ENCODE measurements around the gene MMP14. TPM values are rescaled to one million over a fixed set of nuclear protein-coding genes. Genes with fewer than 3 reads are reported as not detected.
A peak's percentile ranks its signal among the peaks of the same experiment; 100 is the strongest.
"Not testable (repeated sequence)": the region's sequence is repeated elsewhere in the genome, so short reads cannot be mapped to it uniquely, and the experiment has no call there.

The MMP14 gene
- total RNA-seq, 3 donors from 2014 or later = 84.4 to 361 (median 136) TPM

GRCh38 chr14:22854963-22855724 lies 18.8 kb downstream of the MMP14 start:
- peak in 1 of 2 donors; percentile 14 for DNase-seq (ENCODE audit: low spot score in 2 of 2)
- no peak for TF ChIP-seq POLR2AphosphoS5 (IDR thresholded peaks at IDR 0.05)
- no peak for TF ChIP-seq POLR2A (IDR thresholded peaks at IDR 0.05)
- TF ChIP-seq CTCF (IDR thresholded peaks at IDR 0.05) = no peak
- Histone ChIP-seq H3K27me3 (no peaks in the 10 kb centered on the region), H3K36me3 (no peaks in the 10 kb centered on the region), H3K4me3 (no peak overlapping the region), H3K4me1 (peaks cover 14 to 21% of the 10 kb centered on the region in 2 donors), H3K27ac (no peak overlapping the region), H3K9me3 (no peaks in the 10 kb centered on the region)
- intact Hi-C loops (cut with DNase I; ENCODE audit: low total_unique reads) = no loop called here

- intact Hi-C loops (cut with DNase I; ENCODE audit: low total_unique reads) = no loop called here
- DNase-seq (ENCODE audit: low spot score in 2 of 2) = peak in 1 of 2 donors; percentile 20
- TF ChIP-seq CTCF (IDR thresholded peaks at IDR 0.05) (no peak), POLR2AphosphoS5 (IDR thresholded peaks at IDR 0.05) (no peak), POLR2A (IDR thresholded peaks at IDR 0.05) (no peak)
- H3K36me3 ChIP-seq = no peaks in the 10 kb centered on the region
- H3K4me1 ChIP-seq = peaks cover 3 to 10% of the 10 kb centered on the region in 2 donors
- H3K4me3 ChIP-seq = no peak overlapping the region
- H3K27me3 ChIP-seq = no peaks in the 10 kb centered on the region
- no peaks in the 10 kb centered on the region for H3K9me3 ChIP-seq
- H3K27ac ChIP-seq = no peak overlapping the region
Measured at GRCh38 chr14:22856428-22856827, 20.0 kb downstream of the MMP14 start.

- peak in 1 of 2 donors; percentile 2 for DNase-seq (ENCODE audit: low spot score in 2 of 2)
- not testable (repeated sequence) for H3K4me1 ChIP-seq, H3K27ac ChIP-seq, H3K36me3 ChIP-seq, H3K27me3 ChIP-seq, H3K9me3 ChIP-seq, H3K4me3 ChIP-seq
- intact Hi-C loops (cut with DNase I; ENCODE audit: low total_unique reads) = loop anchor here (5.0 kb wide), 1 partner anchor 77 kb away; no protein-coding TSS in a partner anchor
Measured at GRCh38 chr14:22860377-22860776, 24.0 kb downstream of the MMP14 start.

- DNase-seq (ENCODE audit: low spot score in 2 of 2) = no peak
- Histone ChIP-seq H3K36me3 (no peaks in the 10 kb centered on the region), H3K27ac (no peak overlapping the region), H3K27me3 (no peaks in the 10 kb centered on the region), H3K4me3 (no peak overlapping the region), H3K9me3 (no peaks in the 10 kb centered on the region), H3K4me1 (no peaks in the 10 kb centered on the region)
- intact Hi-C loops (cut with DNase I; ENCODE audit: low total_unique reads) = loop anchor here (5.0 kb wide), 1 partner anchor 76 kb away; no protein-coding TSS in a partner anchor
- TF ChIP-seq CTCF (IDR thresholded peaks at IDR 0.05) (no peak), POLR2AphosphoS5 (IDR thresholded peaks at IDR 0.05) (no peak), POLR2A (IDR thresholded peaks at IDR 0.05) (no peak)
Measured at GRCh38 chr14:22861651-22862050, 25.3 kb downstream of the MMP14 start.

GRCh38 chr14:22864979-22865378 lies 28.6 kb downstream of the MMP14 start:
- intact Hi-C loops (cut with DNase I; ENCODE audit: low total_unique reads) = loop anchor here (5.0 kb wide), 1 partner anchor 72 kb away; no protein-coding TSS in a partner anchor
- H3K4me1 ChIP-seq = no peaks in the 10 kb centered on the region
- no peaks in the 10 kb centered on the region for H3K27me3 ChIP-seq
- no peak for DNase-seq (ENCODE audit: low spot score in 2 of 2)
- no peak overlapping the region for H3K4me3 ChIP-seq
- no peak overlapping the region for H3K27ac ChIP-seq
- no peak for TF ChIP-seq POLR2AphosphoS5 (IDR thresholded peaks at IDR 0.05)
- no peak for TF ChIP-seq CTCF (IDR thresholded peaks at IDR 0.05)
- no peak for TF ChIP-seq POLR2A (IDR thresholded peaks at IDR 0.05)
- H3K36me3 ChIP-seq = no peaks in the 10 kb centered on the region
- no peaks in the 10 kb centered on the region for H3K9me3 ChIP-seq
